Measurements from ENCODE around the gene NLRP13.
"Not testable (repeated sequence)": the region's sequence is repeated elsewhere in the genome, so short reads cannot be mapped to it uniquely, and the experiment has no call there.

Gene NLRP13

GRCh38 chr19:55931936-55932386 is at the start of gene NLRP13:
Gene NLRP13 (minus strand): TSS chr19:55932336. CDS start chr19:55932311, 25 bp downstream.
- no peak for DNase-seq

- no peak for DNase-seq
Observed at GRCh38 chr19:55980415-55980814, 48.3 kb upstream of the NLRP13 start.

- DNase-seq, result no peak
Observed at GRCh38 chr19:55973982-55974381, 41.8 kb upstream of the NLRP13 start.

- no peak for DNase-seq
Observed at GRCh38 chr19:55962186-55962585, 30.1 kb upstream of the NLRP13 start.

- DNase-seq, result no peak
Observed at GRCh38 chr19:55959996-55960675, 28.0 kb upstream of the NLRP13 start.

- DNase-seq, result peak; percentile 35
Observed at GRCh38 chr19:55958356-55958755, 26.2 kb upstream of the NLRP13 start.

- DNase-seq, result no peak
Observed at GRCh38 chr19:55956431-55956830, 24.3 kb upstream of the NLRP13 start.

GRCh38 chr19:55950566-55950965 is 18.4 kb upstream of the NLRP13 start:
- DNase-seq, result not testable (repeated sequence)

- no peak for DNase-seq
Observed at GRCh38 chr19:55947532-55947931, 15.4 kb upstream of the NLRP13 start, which contains the start of gene NLRP8. Gene NLRP8 (plus strand): TSS chr19:55947832.

GRCh38 chr19:55940306-55940705 is 8.2 kb upstream of the NLRP13 start:
- DNase-seq, result no peak

GRCh38 chr19:55939206-55939605 is 7.1 kb upstream of the NLRP13 start:
- no peak for DNase-seq

- DNase-seq, result no peak
Observed at GRCh38 chr19:55935206-55935605, 3.1 kb upstream of the NLRP13 start.

- no peak for DNase-seq
Observed at GRCh38 chr19:55930996-55931515, 1.1 kb downstream of the NLRP13 start.

- not testable (repeated sequence) for DNase-seq
Observed at GRCh38 chr19:55929258-55929657, 2.9 kb downstream of the NLRP13 start.

- no peak for DNase-seq
Observed at GRCh38 chr19:55927991-55928390, 4.1 kb downstream of the NLRP13 start.

GRCh38 chr19:55923556-55923955 is 8.6 kb downstream of the NLRP13 start:
- no peak for DNase-seq

GRCh38 chr19:55913643-55914268 is 18.4 kb downstream of the NLRP13 start:
- no peak for DNase-seq

GRCh38 chr19:55912916-55913315 is 19.2 kb downstream of the NLRP13 start:
- DNase-seq, result no peak

GRCh38 chr19:55909801-55910200 is 22.3 kb downstream of the NLRP13 start:
- DNase-seq, result no peak

- DNase-seq, result no peak
Observed at GRCh38 chr19:55907746-55908145, 24.4 kb downstream of the NLRP13 start.

GRCh38 chr19:55907286-55907685 is 24.9 kb downstream of the NLRP13 start:
- no peak for DNase-seq

GRCh38 chr19:55902080-55902751 is 29.9 kb downstream of the NLRP13 start:
- no peak for DNase-seq

- no peak for DNase-seq
Observed at GRCh38 chr19:55901369-55902079, 30.6 kb downstream of the NLRP13 start.
